ENCODE results near the gene AEBP1. TPM values are rescaled to one million over a fixed set of nuclear protein-coding genes. Genes with fewer than 3 reads are reported as not detected.
"Not testable (repeated sequence)": the region's sequence is repeated elsewhere in the genome, so short reads cannot be mapped to it uniquely, and the experiment has no call there.

AEBP1 gene
- total RNA-seq, 1 experiment from 2014 or later, result 15.8 TPM

DNA sequence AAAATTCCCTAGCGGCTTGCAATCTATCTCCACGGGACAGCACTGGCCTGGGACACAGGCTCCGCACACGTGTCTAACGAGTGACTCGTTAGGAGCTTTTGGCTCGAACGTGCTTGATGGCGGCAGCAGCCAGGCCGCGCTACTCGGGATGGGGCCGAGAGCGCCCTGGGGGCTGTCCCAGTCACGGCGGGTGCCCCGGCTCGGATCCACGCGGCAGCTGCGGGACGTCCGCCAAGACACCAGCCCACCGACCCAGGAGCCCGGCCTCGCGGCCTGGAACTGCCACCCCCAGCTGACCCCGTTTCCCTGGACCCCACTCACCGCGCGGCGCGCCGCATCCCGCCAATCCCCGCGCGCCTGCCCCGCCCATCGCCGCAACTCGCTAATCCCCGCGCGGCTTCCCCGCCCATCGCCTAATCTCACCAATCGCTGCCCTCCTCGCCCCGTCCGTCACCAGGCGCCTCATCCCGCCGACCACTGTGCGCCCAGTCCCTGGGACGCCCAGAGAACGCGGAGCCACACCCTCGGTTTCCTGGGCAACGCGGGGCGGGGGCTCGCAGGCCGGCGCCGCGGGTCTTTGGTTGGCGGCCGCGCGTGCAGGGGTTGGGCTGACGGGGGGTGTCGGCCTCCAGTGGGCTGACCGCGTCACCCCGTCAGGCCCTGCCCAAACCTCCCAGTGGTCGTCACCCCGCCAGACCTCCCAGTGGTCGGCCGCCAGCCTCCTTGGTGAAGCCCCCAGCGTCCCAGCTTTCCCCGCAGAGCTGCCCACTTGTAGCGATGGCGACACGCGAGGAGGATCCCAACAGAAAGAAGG lies 19.3 kb downstream of the AEBP1 start, which contains the start of gene POLD2:
POLD2 (minus strand) TSS at position 359 of the 814 bp plus-strand sequence. CDS start 1,495 bp downstream, outside the sequence.
- H3K36me3 ChIP-seq (replicated peaks; ENCODE audit: control insufficient read depth, insufficient read depth, low read length), result peaks cover 15% of the 10 kb centered on the region
- peak within 1 kb of the TSS; percentile 93 for H3K4me3 ChIP-seq (ENCODE audit: insufficient read depth, low read depth, low read length)
- DNase-seq, result peak; percentile 100
- H3K27me3 ChIP-seq (ENCODE audit: control insufficient read depth, insufficient read depth, low read length), result peaks cover 10% of the 10 kb centered on the region

DNA sequence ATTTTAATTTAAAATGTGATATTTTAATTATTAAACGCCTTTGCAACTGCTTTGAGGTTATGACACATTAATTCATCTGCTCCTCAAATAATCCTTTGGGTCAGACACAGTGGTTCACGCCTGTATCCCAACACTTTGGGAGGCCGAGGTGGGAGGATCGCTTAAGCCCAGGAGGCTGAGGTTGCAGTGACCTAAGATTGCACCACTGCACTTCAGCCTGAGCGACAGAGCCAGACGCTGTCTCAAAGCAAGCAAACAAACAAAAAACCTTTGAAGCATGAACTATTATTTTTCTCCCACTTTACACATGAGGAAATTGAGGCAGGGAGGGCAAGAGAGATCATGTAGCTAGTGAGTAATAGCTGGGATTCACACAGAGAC lies 20.7 kb downstream of the AEBP1 start:
- H3K36me3 ChIP-seq (replicated peaks; ENCODE audit: control insufficient read depth, insufficient read depth, low read length), result peaks cover 10% of the 10 kb centered on the region

DNA sequence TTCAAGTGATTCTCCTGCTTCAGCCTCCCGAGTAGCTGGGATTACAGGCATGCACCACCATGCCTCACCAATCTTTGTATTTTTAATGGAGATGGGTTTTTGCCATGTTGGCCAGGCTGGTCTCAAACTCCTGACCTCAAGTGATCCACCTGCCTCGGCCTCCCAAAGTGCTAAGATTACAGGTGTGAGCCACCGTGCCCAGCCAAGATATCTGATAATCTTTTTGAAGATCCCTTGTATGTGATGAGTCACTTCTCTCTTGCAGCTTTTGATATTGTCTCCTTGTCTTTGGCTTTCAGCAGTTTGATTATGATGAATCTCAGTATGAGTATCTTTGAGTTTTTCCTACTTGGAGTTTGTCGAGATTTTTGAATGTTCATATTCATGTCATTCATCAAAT lies 22.4 kb downstream of the AEBP1 start:
- H3K27me3 ChIP-seq (ENCODE audit: control insufficient read depth, insufficient read depth, low read length); H3K36me3 ChIP-seq (replicated peaks; ENCODE audit: control insufficient read depth, insufficient read depth, low read length); H3K4me3 ChIP-seq (ENCODE audit: insufficient read depth, low read depth, low read length); DNase-seq: not testable (repeated sequence)

More for the DNA sequence above, 20.7 kb downstream of the AEBP1 start:
- Histone ChIP-seq H3K4me3 (ENCODE audit: insufficient read depth, low read depth, low read length) (no peak overlapping the region), H3K27me3 (ENCODE audit: control insufficient read depth, insufficient read depth, low read length) (peaks cover 10% of the 10 kb centered on the region)
- no peak for DNase-seq

DNA sequence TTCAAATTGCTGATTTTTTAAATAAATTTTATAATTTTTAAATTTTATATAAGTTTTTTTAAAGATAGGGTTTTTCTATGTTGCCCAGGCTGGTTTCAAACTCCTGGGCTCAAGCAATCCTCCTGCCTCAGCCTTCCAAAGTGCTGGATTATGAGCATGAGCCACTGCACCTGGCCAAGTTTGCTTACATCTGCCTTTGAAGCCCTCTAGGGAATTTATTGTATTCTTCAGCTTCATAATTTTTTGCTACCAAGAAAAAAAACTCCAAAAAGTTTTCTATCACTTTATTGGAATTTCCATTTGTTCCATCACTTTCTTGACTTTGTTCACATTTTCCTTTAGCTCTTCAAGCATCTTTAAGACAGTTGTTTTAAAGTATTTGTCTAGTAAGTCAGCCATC lies 23.0 kb downstream of the AEBP1 start:
- no peak for DNase-seq
- no peak overlapping the region for H3K4me3 ChIP-seq (ENCODE audit: insufficient read depth, low read depth, low read length)
- H3K27me3 ChIP-seq (ENCODE audit: control insufficient read depth, insufficient read depth, low read length), result peaks cover 10% of the 10 kb centered on the region
- no peaks in the 10 kb centered on the region for H3K36me3 ChIP-seq (replicated peaks; ENCODE audit: control insufficient read depth, insufficient read depth, low read length)

DNA sequence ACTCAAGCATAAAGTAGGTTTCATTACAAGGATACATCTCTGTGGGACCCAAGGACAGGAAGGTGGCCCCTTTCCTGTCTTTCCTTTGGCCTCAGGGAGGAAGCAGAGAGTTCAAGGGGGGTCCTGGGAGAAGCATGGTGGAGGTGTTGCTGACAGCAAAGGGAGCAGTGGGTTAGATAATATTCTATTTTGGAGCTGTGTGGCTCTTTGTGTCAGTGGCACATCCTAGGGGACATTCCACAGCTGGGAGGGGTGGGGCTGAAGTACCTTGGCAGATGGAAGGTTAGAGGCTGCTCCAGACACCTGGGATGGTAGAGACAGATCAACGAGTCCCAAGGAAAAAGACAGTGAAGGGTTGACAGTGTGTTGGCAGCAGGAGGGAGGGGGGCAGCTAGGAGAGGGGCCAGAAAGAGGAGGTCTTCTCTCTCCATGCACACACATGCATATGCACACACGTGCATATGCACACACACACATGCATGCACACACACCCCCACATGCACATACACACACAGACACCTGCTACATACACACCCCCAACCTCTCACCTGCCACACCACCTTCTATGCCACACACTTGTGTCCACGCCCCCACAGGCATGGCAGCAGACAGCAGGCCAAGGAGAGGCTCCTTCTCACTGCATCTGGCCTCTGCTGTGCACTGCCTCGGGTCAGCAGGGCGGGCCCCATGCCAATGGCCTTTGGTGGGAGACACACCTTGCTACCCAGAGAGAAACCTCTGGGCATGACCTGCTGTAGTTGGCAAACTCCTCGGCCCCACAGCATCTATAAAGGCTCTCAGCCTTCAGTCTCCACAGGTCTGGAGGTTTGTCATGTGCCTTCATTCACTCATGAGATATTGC lies 24.8 kb downstream of the AEBP1 start:
- H3K27me3 ChIP-seq (ENCODE audit: control insufficient read depth, insufficient read depth, low read length), result peaks cover 7% of the 10 kb centered on the region
- no peak overlapping the region for H3K4me3 ChIP-seq (ENCODE audit: insufficient read depth, low read depth, low read length)
- no peak for DNase-seq

DNA sequence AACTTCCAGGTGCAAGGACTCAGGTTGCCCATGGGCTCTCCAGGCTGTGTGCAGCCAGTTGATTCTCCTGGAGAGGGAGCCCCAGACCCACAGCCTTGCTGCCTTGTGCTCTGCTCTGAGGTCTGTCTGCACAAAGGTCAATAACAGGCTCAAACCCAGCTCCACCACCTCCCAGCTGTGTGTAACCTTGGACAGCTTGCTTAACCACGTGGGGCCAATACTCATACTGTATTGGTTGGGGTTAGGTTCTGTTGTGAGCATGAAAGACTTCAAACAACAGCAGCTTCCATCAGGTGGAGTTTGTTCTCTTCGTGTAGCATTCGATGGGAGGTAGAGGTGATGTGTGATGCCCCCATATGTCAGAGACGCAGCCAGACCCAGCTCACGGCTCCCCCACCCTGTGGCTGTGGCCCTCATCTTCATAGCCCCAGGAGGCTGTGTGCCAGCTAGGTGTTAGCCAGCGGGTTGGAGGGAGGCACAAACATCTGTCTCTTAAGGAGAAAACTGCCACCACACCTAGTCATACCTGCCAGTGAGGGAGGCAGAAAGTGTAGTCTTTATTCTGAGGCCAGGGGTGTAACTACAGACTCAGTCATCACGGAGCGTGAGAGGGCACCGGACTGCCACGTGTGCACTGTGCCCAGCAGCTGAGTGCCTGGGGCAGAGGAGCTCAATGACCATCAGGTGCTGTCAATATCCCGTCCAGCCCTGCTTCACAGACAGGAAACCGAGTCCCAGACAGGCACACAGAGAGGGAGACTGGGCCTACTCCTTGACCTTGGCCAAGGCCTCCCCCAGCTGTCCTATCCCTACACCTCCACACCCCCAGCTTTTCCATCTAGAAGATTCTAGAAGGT lies 27.3 kb downstream of the AEBP1 start:
- Histone ChIP-seq H3K27me3 (ENCODE audit: control insufficient read depth, insufficient read depth, low read length) (peaks cover 1% of the 10 kb centered on the region; the same call in 1 of the 2 replicates), H3K36me3 (replicated peaks; ENCODE audit: control insufficient read depth, insufficient read depth, low read length) (no peaks in the 10 kb centered on the region), H3K4me3 (ENCODE audit: insufficient read depth, low read depth, low read length) (no peak overlapping the region)
- peak; percentile 76 for DNase-seq

More for the DNA sequence above, 24.8 kb downstream of the AEBP1 start:
- no peaks in the 10 kb centered on the region for H3K36me3 ChIP-seq (replicated peaks; ENCODE audit: control insufficient read depth, insufficient read depth, low read length)

DNA sequence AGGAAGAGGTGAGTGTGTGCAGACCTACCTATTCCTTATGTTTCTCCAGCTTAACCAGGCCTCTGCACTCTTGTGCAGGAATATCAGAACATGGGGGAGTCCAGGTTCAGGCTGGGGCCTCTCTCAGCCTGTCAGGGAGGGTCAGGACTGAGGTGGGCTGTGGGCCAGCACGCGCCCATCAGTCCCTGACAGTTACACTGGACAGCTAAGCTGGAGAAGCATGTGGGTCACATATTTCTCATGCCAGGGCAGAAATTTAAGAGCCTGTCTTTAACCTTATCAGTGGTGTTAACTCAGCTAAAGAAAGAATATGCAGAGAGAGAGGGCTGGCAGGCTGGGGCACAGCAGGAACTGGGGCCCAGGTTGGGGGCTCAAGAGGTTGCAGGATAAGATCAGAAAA lies 27.9 kb downstream of the AEBP1 start:
- DNase-seq, result no peak
- no peaks in the 10 kb centered on the region for H3K36me3 ChIP-seq (replicated peaks; ENCODE audit: control insufficient read depth, insufficient read depth, low read length)

DNA sequence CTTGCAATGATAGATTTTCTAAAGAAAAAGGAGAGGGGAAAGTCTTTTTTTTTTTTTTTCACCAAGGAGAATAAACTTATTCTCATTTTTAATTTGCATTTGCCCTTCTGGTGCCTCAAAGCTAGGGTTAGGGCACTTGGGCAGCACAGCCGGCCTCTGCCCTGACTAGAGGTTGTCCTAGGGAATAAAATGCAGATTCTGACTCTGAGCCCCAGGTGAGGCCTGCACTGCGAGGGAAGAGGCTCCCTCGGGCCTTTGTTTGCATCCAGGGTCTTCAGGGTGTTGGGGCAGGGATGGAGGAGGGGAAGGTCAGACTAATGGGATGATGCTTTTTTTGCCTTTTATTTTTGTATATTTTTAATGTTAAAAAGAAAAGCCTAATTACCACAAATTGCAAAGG lies 29.1 kb downstream of the AEBP1 start:
- no peak for DNase-seq
- no peak overlapping the region for H3K4me3 ChIP-seq (ENCODE audit: insufficient read depth, low read depth, low read length)
- no peaks in the 10 kb centered on the region for H3K27me3 ChIP-seq (ENCODE audit: control insufficient read depth, insufficient read depth, low read length)
- no peaks in the 10 kb centered on the region for H3K36me3 ChIP-seq (replicated peaks; ENCODE audit: control insufficient read depth, insufficient read depth, low read length)

More for the DNA sequence above, 27.9 kb downstream of the AEBP1 start:
- peaks cover 1% of the 10 kb centered on the region; the same call in 1 of the 2 replicates for H3K27me3 ChIP-seq (ENCODE audit: control insufficient read depth, insufficient read depth, low read length)
- no peak overlapping the region for H3K4me3 ChIP-seq (ENCODE audit: insufficient read depth, low read depth, low read length)

DNA sequence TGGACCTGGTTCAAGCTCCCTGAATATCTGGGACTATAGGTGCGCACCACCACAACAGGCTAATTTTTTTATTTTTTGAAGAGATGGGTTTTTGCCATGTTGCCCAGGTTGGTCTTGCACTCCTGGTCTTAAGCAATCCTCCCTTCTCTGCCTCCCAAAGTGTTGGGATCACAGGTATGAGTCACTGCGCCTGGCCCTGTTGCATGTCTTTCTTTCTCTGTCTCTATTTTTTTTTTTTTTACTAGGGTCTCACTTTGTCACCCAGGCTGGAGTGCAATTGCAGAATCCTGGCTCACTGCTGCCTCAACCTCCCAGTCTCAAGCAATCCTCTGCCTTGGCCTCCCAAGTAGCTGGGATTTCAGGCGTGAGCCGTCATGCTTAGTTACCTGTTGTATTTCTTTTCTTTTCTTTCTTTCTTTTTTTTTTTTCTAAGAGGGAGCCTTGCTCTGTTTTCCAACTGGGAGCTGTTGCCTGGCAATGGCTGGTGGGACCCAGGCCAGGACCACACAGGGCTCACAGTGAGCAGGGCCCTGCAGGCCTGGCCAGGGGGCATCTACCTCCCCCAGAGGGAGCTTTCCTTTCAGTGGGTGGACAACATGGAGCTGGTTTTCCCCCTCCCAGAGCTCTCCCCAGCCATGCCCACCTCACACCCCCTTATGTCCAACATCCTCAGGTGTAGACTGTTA lies 30.9 kb downstream of the AEBP1 start:
- no peaks in the 10 kb centered on the region for H3K36me3 ChIP-seq (replicated peaks; ENCODE audit: control insufficient read depth, insufficient read depth, low read length)
- H3K27me3 ChIP-seq (ENCODE audit: control insufficient read depth, insufficient read depth, low read length), result no peaks in the 10 kb centered on the region
- no peak for DNase-seq
- no peak overlapping the region for H3K4me3 ChIP-seq (ENCODE audit: insufficient read depth, low read depth, low read length)

DNA sequence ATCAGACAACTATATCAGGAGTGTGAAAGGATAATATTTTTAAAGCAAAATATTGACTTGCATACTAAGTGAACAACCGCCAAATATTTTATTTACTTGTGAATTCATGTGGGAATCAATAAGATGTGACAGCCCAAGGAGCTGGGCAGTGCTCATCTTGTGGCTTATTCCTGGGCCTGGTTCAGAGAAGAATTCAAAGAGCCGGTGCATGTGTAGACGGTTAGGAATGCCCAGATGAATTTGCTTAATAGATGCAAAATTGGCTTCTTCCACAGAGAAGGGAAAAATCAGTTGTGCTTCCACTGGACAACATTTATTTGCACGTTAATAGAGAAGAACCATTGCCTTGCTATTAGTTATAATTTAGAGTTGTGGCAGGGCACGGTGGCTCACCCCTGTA lies 32.6 kb downstream of the AEBP1 start:
- Histone ChIP-seq H3K4me3 (ENCODE audit: insufficient read depth, low read depth, low read length) (no peak overlapping the region), H3K27me3 (ENCODE audit: control insufficient read depth, insufficient read depth, low read length) (no peaks in the 10 kb centered on the region), H3K36me3 (replicated peaks; ENCODE audit: control insufficient read depth, insufficient read depth, low read length) (no peaks in the 10 kb centered on the region)
- no peak for DNase-seq

DNA sequence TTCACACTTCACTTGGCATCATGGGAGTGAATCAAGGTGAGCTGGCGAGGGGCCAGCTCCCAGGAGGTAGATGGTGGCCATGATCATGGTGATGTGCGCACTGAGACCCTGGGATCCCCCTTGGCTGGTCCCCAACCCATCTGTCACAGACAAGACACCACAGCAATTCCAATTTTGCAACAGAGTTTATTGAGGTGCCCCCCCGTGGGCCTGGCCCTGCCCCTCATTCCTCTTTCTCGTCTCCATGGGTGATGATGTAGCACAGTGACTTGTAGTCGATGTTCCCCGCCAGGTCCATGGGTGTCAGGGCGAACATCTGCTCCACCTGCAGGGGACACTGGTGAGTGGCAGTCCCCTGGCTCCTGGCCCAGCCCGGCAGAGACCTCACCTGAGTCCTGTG lies 34.6 kb downstream of the AEBP1 start:
- DNase-seq, result no peak
- Histone ChIP-seq H3K36me3 (replicated peaks; ENCODE audit: control insufficient read depth, insufficient read depth, low read length) (no peaks in the 10 kb centered on the region), H3K27me3 (ENCODE audit: control insufficient read depth, insufficient read depth, low read length) (peaks cover 1% of the 10 kb centered on the region; the same call in 1 of the 2 replicates), H3K4me3 (ENCODE audit: insufficient read depth, low read depth, low read length) (no peak overlapping the region)

DNA sequence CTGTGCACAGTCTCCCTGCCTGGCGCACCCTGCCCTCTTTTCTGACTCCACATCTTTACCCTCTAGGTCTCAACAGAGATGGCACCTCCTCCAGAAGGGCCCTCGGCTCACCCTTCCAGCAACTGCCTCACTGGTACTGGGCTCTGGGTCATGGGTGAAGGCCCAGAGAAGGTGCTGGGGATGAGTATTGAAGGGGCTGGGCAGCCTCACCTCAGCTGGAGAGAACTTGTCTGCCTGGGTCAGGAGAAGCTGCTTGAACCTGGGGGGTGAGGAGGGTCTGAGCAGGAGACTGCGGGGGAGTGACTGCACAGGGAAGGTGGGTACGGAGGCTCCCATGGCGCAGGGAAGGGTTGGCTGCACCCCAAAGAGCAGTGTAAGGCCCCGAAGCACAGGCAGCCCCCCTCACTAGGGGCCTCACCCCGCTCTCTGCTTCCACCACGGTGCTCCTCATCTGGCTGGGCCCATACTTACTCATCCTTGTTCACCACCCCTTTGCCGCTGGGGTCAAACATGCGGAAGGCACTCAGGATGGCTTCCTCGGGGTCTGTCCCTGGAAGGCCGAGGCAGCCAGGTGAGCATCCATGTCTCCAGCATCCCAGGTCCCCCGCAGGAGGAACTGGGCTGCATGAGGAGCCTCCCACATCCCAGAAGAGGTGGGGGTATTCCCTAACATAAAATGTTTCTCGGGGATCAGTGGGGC lies 35.3 kb downstream of the AEBP1 start:
- Histone ChIP-seq H3K4me3 (ENCODE audit: insufficient read depth, low read depth, low read length) (no peak overlapping the region), H3K27me3 (ENCODE audit: control insufficient read depth, insufficient read depth, low read length) (peaks cover 7% of the 10 kb centered on the region), H3K36me3 (replicated peaks; ENCODE audit: control insufficient read depth, insufficient read depth, low read length) (no peaks in the 10 kb centered on the region)
- DNase-seq, result no peak

DNA sequence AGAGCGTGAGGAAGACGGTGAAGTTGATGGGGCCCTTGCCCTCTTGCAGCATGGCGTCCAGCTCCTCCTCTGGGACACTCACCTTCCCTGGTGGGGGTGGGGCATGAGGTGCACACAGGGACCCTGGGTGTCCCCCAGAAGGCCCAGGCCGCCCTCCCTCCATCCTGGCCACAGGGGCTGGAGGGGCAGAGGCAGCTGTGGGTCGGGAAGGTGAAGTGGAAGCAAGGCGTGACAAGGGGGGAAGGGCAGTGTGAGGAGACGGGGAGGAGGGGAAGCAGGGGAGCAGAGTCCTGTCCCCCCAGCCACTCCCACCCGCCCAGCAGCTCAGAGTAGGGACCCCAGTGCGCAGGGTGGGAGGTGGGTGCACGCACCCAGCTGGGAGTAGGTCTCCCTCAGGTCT lies 36.2 kb downstream of the AEBP1 start:
- H3K4me3 ChIP-seq (ENCODE audit: insufficient read depth, low read depth, low read length), result no peak overlapping the region
- H3K27me3 ChIP-seq (ENCODE audit: control insufficient read depth, insufficient read depth, low read length), result peaks cover 16% of the 10 kb centered on the region
- no peak for DNase-seq
- no peaks in the 10 kb centered on the region for H3K36me3 ChIP-seq (replicated peaks; ENCODE audit: control insufficient read depth, insufficient read depth, low read length)

Data from H7 (cell line).